Omental fat pad (tissue), 4 donors: ENCODE data around the gene CTF1. TPM values are rescaled to one million over a fixed set of nuclear protein-coding genes. Genes with fewer than 3 reads are reported as not detected.

ENCODE experiments used
- ATAC-seq: fragments of 150-250 bp; one replicate; pipeline ENCODE4 v1.9.1; 2016; ENCODE audit warnings: mild to moderate bottlenecking, moderate library complexity; ENCODE audit not compliant: low FRiP score
- DNase-seq: peaks from one replicate; pipeline ENCODE4 v3.0.0-alpha.2; 2019; ENCODE audit warnings: low spot score
- total RNA-seq, 4 donors: library from RNA; depleted of rRNA; stranded (reverse); fragments of >200 nt; gene quantifications; one replicate each; pipeline ENCODE4 v1.1.0, GENCODE V29; 2016
- TF ChIP-seq, protein P1 (sequence below), 3 donors: fragments of 450-650 bp; IDR thresholded peaks; one replicate each; pipeline ENCODE4 v1.5.1; 2016 to 2017; ENCODE audit warnings: antibody characterized with exemption in 3 of 3, mild to moderate bottlenecking in 3 of 3, moderate library complexity in 2 of 3

Gene CTF1
- total RNA-seq, 4 donors from 2014 or later: 1.7 to 3.5 (median 2.3) TPM

GRCh38 chr16:30866031-30866430 is 30.4 kb upstream of the CTF1 start:
- no peak for ATAC-seq
- TF ChIP-seq, protein P1, sequence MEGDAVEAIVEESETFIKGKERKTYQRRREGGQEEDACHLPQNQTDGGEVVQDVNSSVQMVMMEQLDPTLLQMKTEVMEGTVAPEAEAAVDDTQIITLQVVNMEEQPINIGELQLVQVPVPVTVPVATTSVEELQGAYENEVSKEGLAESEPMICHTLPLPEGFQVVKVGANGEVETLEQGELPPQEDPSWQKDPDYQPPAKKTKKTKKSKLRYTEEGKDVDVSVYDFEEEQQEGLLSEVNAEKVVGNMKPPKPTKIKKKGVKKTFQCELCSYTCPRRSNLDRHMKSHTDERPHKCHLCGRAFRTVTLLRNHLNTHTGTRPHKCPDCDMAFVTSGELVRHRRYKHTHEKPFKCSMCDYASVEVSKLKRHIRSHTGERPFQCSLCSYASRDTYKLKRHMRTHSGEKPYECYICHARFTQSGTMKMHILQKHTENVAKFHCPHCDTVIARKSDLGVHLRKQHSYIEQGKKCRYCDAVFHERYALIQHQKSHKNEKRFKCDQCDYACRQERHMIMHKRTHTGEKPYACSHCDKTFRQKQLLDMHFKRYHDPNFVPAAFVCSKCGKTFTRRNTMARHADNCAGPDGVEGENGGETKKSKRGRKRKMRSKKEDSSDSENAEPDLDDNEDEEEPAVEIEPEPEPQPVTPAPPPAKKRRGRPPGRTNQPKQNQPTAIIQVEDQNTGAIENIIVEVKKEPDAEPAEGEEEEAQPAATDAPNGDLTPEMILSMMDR (IDR thresholded peaks at IDR 0.05): no peak
- no peak for DNase-seq

GRCh38 chr16:30867747-30868146 is 28.7 kb upstream of the CTF1 start:
- DNase-seq (no peak), ATAC-seq (no peak)
- TF ChIP-seq, protein P1 (IDR thresholded peaks at IDR 0.05): no peak

- ATAC-seq: no peak
- TF ChIP-seq, protein P1 (IDR thresholded peaks at IDR 0.05): no peak
- DNase-seq: no peak
Measured at GRCh38 chr16:30870904-30871303, 25.5 kb upstream of the CTF1 start.

DNA sequence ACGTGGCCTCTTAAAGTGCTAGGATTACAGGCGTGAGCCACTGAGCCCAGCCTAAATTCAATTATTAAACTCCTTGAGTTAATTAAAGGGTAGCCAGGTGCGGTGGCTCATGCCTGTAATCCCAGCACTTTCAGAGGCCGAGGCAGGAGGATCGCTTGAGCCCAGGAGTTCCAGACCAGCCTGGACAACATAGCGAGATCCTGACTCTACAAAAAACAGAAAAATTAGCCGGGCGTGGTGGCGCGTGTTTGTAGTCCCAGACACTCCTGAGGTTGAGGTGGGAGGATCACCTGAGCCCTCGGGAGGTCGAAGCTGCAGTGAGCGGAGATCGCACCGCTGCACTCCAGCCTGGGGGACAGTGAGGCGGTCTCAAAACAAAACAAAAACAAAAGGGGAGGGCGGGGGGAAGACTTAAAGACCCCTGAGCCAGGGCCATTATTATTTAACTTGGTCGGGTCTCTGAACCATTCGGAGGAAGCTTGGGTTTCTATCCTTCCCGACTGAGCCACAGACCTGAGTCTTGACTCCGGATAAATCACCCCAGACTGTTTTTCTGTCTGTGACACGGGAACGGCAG is 22.1 kb upstream of the CTF1 start:
- DNase-seq: no peak
- ATAC-seq: no peak

DNA sequence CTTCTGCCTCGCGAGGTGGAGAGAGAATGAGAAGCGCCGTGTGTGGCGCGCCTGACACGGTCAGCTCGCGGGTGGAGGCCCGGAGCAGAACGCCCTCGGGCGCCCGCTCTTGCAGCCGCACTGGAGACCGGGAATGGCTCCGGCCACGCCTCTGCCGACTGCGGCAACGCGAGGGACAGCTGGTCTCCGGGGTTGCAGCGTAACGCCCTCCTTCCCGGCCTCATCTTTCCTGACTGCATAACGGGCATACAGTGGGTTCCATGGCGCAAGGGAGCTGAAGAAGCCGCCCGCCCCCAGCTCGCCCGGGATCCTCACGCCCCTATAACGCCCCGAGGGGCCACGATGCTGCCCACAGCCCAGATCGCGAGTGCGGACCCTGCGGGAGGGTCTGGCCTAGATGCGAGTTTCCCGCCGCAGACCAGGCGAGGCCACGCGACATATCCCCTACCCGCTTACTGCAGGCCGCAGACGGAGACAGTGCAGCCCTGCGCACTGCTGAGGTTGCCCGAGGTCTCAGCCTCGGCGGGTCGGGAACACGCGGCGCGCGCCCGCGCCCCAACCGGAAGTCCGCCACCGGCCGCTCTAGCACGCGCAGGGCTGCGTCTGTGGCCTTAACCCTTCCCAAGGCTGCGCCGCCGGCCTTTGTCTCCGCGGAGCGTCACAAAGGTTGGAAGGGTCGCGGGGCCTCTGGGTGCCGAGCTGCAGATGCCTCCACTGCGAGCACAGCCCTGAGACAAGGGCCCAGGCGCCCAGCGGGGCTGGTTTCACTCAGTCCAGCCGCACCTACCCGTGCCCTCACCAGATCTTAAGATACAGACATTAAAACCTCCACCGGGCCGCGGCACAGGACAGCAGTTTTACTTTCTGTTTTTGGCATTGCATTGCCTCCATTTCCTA is 21.3 kb upstream of the CTF1 start:
- DNase-seq (peak; percentile 48), ATAC-seq (peak; percentile 98)
- TF ChIP-seq, protein P1 (IDR thresholded peaks at IDR 0.05): no peak

More for the DNA sequence above, 22.1 kb upstream of the CTF1 start:
- TF ChIP-seq, protein P1 (IDR thresholded peaks at IDR 0.05): no peak

DNA sequence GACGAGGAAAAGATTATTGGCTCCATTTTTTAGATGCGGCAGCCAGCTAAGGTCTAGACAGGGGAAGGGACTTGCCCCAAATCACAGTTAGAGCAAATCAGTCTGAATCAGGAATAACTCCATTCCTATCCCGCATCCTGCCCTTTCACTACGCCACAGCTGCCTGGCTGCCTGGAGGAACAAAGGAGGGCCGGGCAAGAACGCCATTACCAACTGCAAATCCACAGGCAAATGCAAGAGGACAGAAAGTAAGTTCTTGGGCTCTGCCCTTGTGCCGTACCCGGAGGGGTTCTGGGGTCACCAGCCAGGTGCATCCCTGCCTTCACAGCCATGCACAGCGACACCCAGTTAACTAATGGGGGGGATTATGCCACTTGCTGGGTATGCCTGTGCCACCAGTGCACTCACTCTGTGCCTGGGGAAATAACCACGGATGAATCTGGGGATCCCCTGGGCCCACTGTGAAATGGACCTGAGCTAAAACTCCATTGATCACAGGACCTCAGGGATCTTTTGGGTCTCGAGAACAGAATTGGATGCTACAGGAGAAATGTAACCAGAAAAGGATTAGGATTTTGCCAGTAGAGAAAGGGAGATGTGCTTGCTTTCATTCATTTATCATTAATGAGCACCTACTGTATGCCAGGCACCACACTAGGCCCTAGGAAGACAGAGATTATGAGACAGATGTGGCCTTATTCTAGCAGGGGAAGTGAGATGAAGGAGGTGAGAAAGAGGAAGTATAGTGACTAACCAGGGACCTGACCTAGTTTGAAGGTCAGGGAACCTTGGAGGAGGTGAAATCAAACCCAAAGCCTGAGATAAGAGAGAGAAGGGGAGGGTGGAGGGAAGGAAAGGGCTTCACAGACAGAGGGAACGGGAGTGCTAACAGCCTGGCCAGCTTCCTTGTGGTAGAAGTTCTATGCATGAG is 20.3 kb upstream of the CTF1 start:
- DNase-seq: no peak
- ATAC-seq: no peak

More for the DNA sequence above, 20.3 kb upstream of the CTF1 start:
- TF ChIP-seq, protein P1 (IDR thresholded peaks at IDR 0.05): no peak
